OCI-LY1 (cell line): ENCODE measurements around the gene SLC9A1.

Experiments used
- H2AFZ ChIP-seq: fragments of 200-600 bp; sonication (generic), shearing (Covaris generic); 2 replicates; pipeline ENCODE4 v1.6.0; 2014; ENCODE audit warnings: antibody characterized with exemption, mild to moderate bottlenecking, low read length
- H3F3A ChIP-seq: fragments of 200-600 bp; sonication (generic), shearing (Covaris generic); 2 replicates; pipeline ENCODE4 v1.6.0; 2014; ENCODE audit warnings: mild to moderate bottlenecking, antibody characterized with exemption, low read length, moderate library complexity; ENCODE audit not compliant: insufficient read depth
- H3K27ac ChIP-seq: fragments of 200-600 bp; sonication (generic); 2 replicates; pipeline ENCODE4 v1.5.1; 2014; ENCODE audit warnings: low read length, mixed run types, mild to moderate bottlenecking, low read depth; ENCODE audit not compliant: poor library complexity, severe bottlenecking
- H3K27me3 ChIP-seq: fragments of 200-600 bp; sonication (generic); 2 replicates; pipeline ENCODE4 v1.6.0; 2014; ENCODE audit warnings: antibody characterized with exemption, mild to moderate bottlenecking, low read length, moderate library complexity; ENCODE audit not compliant: insufficient read depth
- H3K36me3 ChIP-seq: fragments of 200-600 bp; sonication (generic); 2 replicates; pipeline ENCODE4 v1.6.1; 2014; ENCODE audit warnings: mild to moderate bottlenecking, antibody characterized with exemption, low read length, moderate library complexity, mixed read lengths; ENCODE audit not compliant: insufficient read depth
- H3K4me1 ChIP-seq: fragments of 200-600 bp; sonication (generic); 2 replicates; pipeline ENCODE4 v1.5.1; 2014; ENCODE audit warnings: mild to moderate bottlenecking, low read length, moderate library complexity; ENCODE audit not compliant: insufficient read depth, severe bottlenecking
- H3K4me2 ChIP-seq: fragments of 200-600 bp; sonication (generic), shearing (Covaris generic); 2 replicates; pipeline ENCODE4 v1.6.1; 2014; ENCODE audit warnings: low read length
- H3K4me3 ChIP-seq: fragments of 200-600 bp; sonication (generic); 2 replicates; pipeline ENCODE4 v1.5.1; 2014; ENCODE audit warnings: low read length, low read depth, mild to moderate bottlenecking, mixed read lengths; ENCODE audit not compliant: poor library complexity, severe bottlenecking
- H3K79me2 ChIP-seq: fragments of 200-600 bp; shearing (Covaris generic); 2 replicates; pipeline ENCODE4 v1.6.1; 2016; ENCODE audit warnings: mixed run types, low read length, mixed read lengths; ENCODE audit not compliant: insufficient read depth
- H3K9ac ChIP-seq: fragments of 200-600 bp; sonication (generic), shearing (Covaris generic); 2 replicates; pipeline ENCODE4 v1.6.1; 2014; ENCODE audit warnings: mild to moderate bottlenecking, low read length, mixed read lengths
- H3K9me2 ChIP-seq: fragments of 200-600 bp; sonication (generic), shearing (Covaris generic); 2 replicates; pipeline ENCODE4 v1.6.1; 2014; ENCODE audit warnings: low read depth, mild to moderate bottlenecking, low read length, mixed read lengths
- H3K9me3 ChIP-seq: fragments of 200-600 bp; shearing (Covaris generic); 2 replicates; pipeline ENCODE4 v1.6.1; 2014; ENCODE audit warnings: low read length, mixed read lengths
- H4K20me1 ChIP-seq: fragments of 200-600 bp; sonication (generic), shearing (Covaris generic); 2 replicates; pipeline ENCODE4 v1.6.0; 2016; ENCODE audit warnings: mild to moderate bottlenecking, low read length; ENCODE audit not compliant: insufficient read depth
- CTCF ChIP-seq: fragments of 200-600 bp; sonication (generic), shearing (Covaris generic); IDR thresholded peaks from 2 replicates; pipeline ENCODE4 v1.5.1; 2017; ENCODE audit warnings: mild to moderate bottlenecking, antibody characterized with exemption, low read length, moderate library complexity, mixed read lengths
- EZH2 ChIP-seq: fragments of 200-600 bp; sonication (generic), shearing (Covaris generic); IDR thresholded peaks from 2 replicates; pipeline ENCODE4 v1.8.0; 2017; ENCODE audit warnings: borderline replicate concordance, mixed run types, mild to moderate bottlenecking, antibody characterized with exemption, low read length, moderate library complexity, mixed read lengths

The SLC9A1 gene

GRCh38 chr1:27074175-27074780, 80.6 kb downstream of the SLC9A1 start:
- Histone ChIP-seq H4K20me1 (no peaks in the 10 kb centered on the region), H3F3A (no peaks in the 10 kb centered on the region), H3K27me3 (no peaks in the 10 kb centered on the region), H2AFZ (no peak overlapping the region), H3K79me2 (no peaks in the 10 kb centered on the region), H3K9me2 (no peaks in the 10 kb centered on the region), H3K4me3 (no peak overlapping the region), H3K36me3 (no peaks in the 10 kb centered on the region), H3K4me1 (peaks cover 20% of the 10 kb centered on the region), H3K27ac (no peak overlapping the region), H3K9me3 (no peaks in the 10 kb centered on the region), H3K4me2 (no peak overlapping the region), H3K9ac (no peak overlapping the region)
- TF ChIP-seq EZH2 (no peak), CTCF (no peak)

GRCh38 chr1:27071049-27071416, 83.9 kb downstream of the SLC9A1 start:
- TF ChIP-seq EZH2 (no peak), CTCF (no peak)
- H3K4me1 ChIP-seq: peaks cover 30% of the 10 kb centered on the region
- no peak overlapping the region for H3K27ac ChIP-seq
- no peaks in the 10 kb centered on the region for H3K9me2 ChIP-seq
- peak overlapping the region; percentile 17; the same call in 1 of the 2 replicates for H3K9ac ChIP-seq
- H3F3A ChIP-seq: no peaks in the 10 kb centered on the region
- H3K36me3 ChIP-seq: no peaks in the 10 kb centered on the region
- H3K4me2 ChIP-seq: peak overlapping the region; percentile 8; the same call in 1 of the 2 replicates
- H4K20me1 ChIP-seq: no peaks in the 10 kb centered on the region
- H3K79me2 ChIP-seq: no peaks in the 10 kb centered on the region
- H2AFZ ChIP-seq: no peak overlapping the region
- H3K9me3 ChIP-seq: no peaks in the 10 kb centered on the region
- no peak overlapping the region for H3K4me3 ChIP-seq
- H3K27me3 ChIP-seq: no peaks in the 10 kb centered on the region

GRCh38 chr1:27070390-27071048, 84.4 kb downstream of the SLC9A1 start:
- H3F3A ChIP-seq: no peaks in the 10 kb centered on the region
- H3K4me3 ChIP-seq: no peak overlapping the region
- no peak overlapping the region for H2AFZ ChIP-seq
- peak overlapping the region; percentile 17; the same call in 1 of the 2 replicates for H3K9ac ChIP-seq
- H3K4me1 ChIP-seq: peaks cover 30% of the 10 kb centered on the region
- H4K20me1 ChIP-seq: no peaks in the 10 kb centered on the region
- peak; percentile 34; the same call in 1 of the 2 replicates for TF ChIP-seq CTCF
- TF ChIP-seq EZH2: no peak
- H3K4me2 ChIP-seq: peak overlapping the region; percentile 8; the same call in 1 of the 2 replicates
- H3K9me2 ChIP-seq: no peaks in the 10 kb centered on the region
- H3K36me3 ChIP-seq: no peaks in the 10 kb centered on the region
- H3K9me3 ChIP-seq: no peaks in the 10 kb centered on the region
- H3K79me2 ChIP-seq: no peaks in the 10 kb centered on the region
- no peaks in the 10 kb centered on the region for H3K27me3 ChIP-seq
- peak overlapping the region; percentile 49 for H3K27ac ChIP-seq
